ENCODE data around the gene IGFL3.

Gene IGFL3

DNA sequence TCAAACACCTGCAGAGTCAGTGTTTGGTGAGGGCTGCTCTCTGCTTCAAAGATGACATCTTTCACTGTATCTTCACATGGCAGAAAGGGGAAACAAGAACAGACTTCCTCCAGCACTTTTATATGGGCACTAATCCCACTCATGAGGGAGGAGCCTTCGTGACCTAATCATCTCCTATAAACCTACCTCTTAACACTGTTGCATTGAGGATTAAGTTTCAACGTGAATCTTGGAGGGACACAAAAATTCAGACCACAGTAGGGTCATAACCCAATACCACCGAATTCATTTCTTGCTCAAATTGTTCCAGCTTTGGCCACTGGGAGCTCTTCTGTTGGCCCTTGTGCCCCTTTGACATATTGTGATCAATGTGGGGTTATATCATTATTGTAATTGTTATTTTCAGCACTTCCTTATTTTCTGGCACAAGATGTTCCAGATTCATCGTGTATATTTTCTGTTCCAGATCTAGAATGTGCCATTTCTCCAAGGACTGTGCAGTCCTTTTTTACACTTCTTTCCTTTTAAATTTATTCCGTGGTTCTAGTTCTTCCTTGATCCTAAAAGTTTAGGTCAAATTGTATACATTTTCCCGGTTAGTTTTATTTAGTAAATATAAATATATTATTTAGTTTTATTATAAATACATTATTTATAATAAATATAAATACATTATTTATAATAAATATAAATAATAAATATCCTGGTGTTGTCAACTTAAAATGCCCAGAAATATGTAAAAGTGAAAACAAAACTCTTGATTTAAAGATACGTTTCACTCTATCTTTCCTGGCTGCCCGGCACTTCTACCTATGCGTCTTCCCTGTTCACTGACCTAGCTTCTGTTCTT lies 48.2 kb downstream of the IGFL3 start:
- DNase-seq, result no peak

- peak; percentile 32 for DNase-seq
Observed at GRCh38 chr19:46073268-46073922, 51.1 kb downstream of the IGFL3 start.

Measured in HCEC 1CT (cell line).